K562 (cell line): ENCODE results near the gene IGLL1. TPM values are rescaled to one million over a fixed set of nuclear protein-coding genes. Genes with fewer than 3 reads are reported as not detected.

Source experiments
- ATAC-seq: fragments of 200-7000 bp; cut with Tn5 transposase; 3 replicates; pipeline ENCODE4 v1.9.1; 2020; ENCODE audit warnings: moderate library complexity
- BruUV-seq: library from RNA; stranded (reverse); fragments of 400-500 nt; replicated peaks from 2 replicates; lab custom pipeline; 2021; lab: Mats Ljungman, UMichigan
- CTCF ChIA-PET: fragments of 300-600 bp; formaldehyde crosslinking; extraction: SDS; loops from one replicate; lab custom pipeline; 2021; ENCODE audit warnings: low intra/inter-chr PET ratio; lab: Yijun Ruan, JAX
- POLR2A ChIA-PET: fragments of 300-600, 350-650 bp; sonication (Branson Sonifier 250); formaldehyde crosslinking; extraction: SDS; loops from one replicate; lab custom pipeline; 2021; ENCODE audit warnings: antibody characterized with exemption, inconsistent platforms; lab: Yijun Ruan, JAX
- DNase-seq, 4 experiments: peaks; one replicate each; pipeline versions ENCODE4 v3.0.0 to v3.0.0-alpha.2; 2011 to 2018; ENCODE audit warnings: low spot score in 3 of 4, mixed read lengths in 3 of 4; ENCODE audit errors: extremely low read depth in 1 of 4
- FAIRE-seq: peaks from 2 replicates; lab custom pipeline; 2011; peaks lifted over from hg19 to GRCh38; lab: Jason Lieb, UNC
- H2AFZ ChIP-seq: 2 replicates; pipeline ENCODE4 v1.6.0; 2011; ENCODE audit warnings: low read depth, low read length, control low read depth, inconsistent platforms
- H3K27ac ChIP-seq: fragments of 200-600 bp; 3 replicates; pipeline ENCODE4 v1.8.0; 2011; ENCODE audit warnings: low read depth, mild to moderate bottlenecking, control low read depth, inconsistent platforms, low read length, moderate library complexity, mixed read lengths; ENCODE audit errors: extremely low read depth
- H3K27me3 ChIP-seq, 2 experiments: fragments of 300-600 bp in 1 of 2; 2 replicates in 1 of 2; 3 replicates in 1 of 2; pipeline versions ENCODE4 v1.6.0 to v1.8.0; 2011; ENCODE audit warnings: inconsistent platforms in 2 of 2, low read length in 2 of 2, mild to moderate bottlenecking in 1 of 2, mixed read lengths in 1 of 2, moderate library complexity in 1 of 2; ENCODE audit not compliant: control insufficient read depth in 2 of 2, insufficient read depth in 2 of 2
- H3K36me3 ChIP-seq: fragments of 300-600 bp; 3 replicates; pipeline ENCODE4 v1.8.0; 2011; ENCODE audit warnings: mild to moderate bottlenecking, low read length, inconsistent platforms; ENCODE audit not compliant: control insufficient read depth, insufficient read depth
- H3K4me1 ChIP-seq, 2 experiments: fragments of 200-600 bp in 1 of 2; replicated peaks in 1 of 2; 2 replicates in 1 of 2; 3 replicates in 1 of 2; pipeline versions ENCODE4 v1.5.1 to v1.8.0; 2011; ENCODE audit warnings: inconsistent platforms in 2 of 2, low read length in 2 of 2, mild to moderate bottlenecking in 1 of 2, mixed read lengths in 1 of 2, moderate library complexity in 1 of 2; ENCODE audit not compliant: control insufficient read depth in 2 of 2, insufficient read depth in 2 of 2
- H3K4me2 ChIP-seq: 2 replicates; pipeline ENCODE4 v1.6.1; 2011; ENCODE audit warnings: low read length, control low read depth, inconsistent platforms, mixed read lengths; ENCODE audit not compliant: insufficient read depth
- H3K4me3 ChIP-seq: fragments of 200-600 bp; sonication (generic), shearing (Covaris generic); 2 replicates; pipeline ENCODE4 v1.5.1; 2016; ENCODE audit warnings: control low read depth, inconsistent platforms
- H3K79me2 ChIP-seq: fragments of 200-600 bp; 3 replicates; pipeline ENCODE4 v1.8.0; 2011; ENCODE audit warnings: low read length, inconsistent platforms; ENCODE audit not compliant: control insufficient read depth, insufficient read depth
- H3K9ac ChIP-seq, 2 experiments: 2 replicates each; pipeline versions ENCODE4 v1.6.0 to v1.6.1; 2011; ENCODE audit warnings: low read depth in 2 of 2, low read length in 2 of 2, control low read depth in 1 of 2, inconsistent platforms in 1 of 2, mild to moderate bottlenecking in 1 of 2, mixed read lengths in 1 of 2; ENCODE audit not compliant: insufficient read depth in 1 of 2
- H3K9me1 ChIP-seq: one replicate; pipeline ENCODE4 v1.6.0; 2011; ENCODE audit warnings: inconsistent platforms, mild to moderate bottlenecking, low read length, moderate library complexity; ENCODE audit not compliant: control insufficient read depth, insufficient read depth
- H3K9me3 ChIP-seq: replicated peaks from 2 replicates; pipeline ENCODE4 v1.5.1; 2011; ENCODE audit warnings: low read depth, low read length, inconsistent platforms; ENCODE audit not compliant: control insufficient read depth, insufficient read depth
- H4K20me1 ChIP-seq: replicated peaks from 2 replicates; pipeline ENCODE4 v1.6.1; 2011; ENCODE audit warnings: low read length, inconsistent platforms, mixed read lengths; ENCODE audit not compliant: control insufficient read depth, insufficient read depth
- BRD4 ChIP-seq: fragments of 200-600 bp; sonication (generic); IDR thresholded peaks from 2 replicates; pipeline ENCODE4 v1.6.1; 2017; ENCODE audit warnings: inconsistent platforms
- CHD7 ChIP-seq: fragments of 200-600 bp; sonication (generic); IDR thresholded peaks from one replicate; pipeline ENCODE4 v1.6.1; 2012; ENCODE audit warnings: mild to moderate bottlenecking, low read depth, low read length, inconsistent platforms
- EP400 ChIP-seq: fragments of 450-650 bp; IDR thresholded peaks from 2 replicates; pipeline ENCODE4 v1.6.1; 2017; ENCODE audit warnings: antibody characterized with exemption, mild to moderate bottlenecking, moderate library complexity
- TFAP4 ChIP-seq: sonication (generic); formaldehyde crosslinking; IDR thresholded peaks from 2 replicates; pipeline ENCODE4 v1.8.0; 2022; ENCODE audit warnings: missing genetic modification reagents, mild to moderate bottlenecking, moderate library complexity, borderline replicate concordance
- ZFP91 ChIP-seq: sonication (generic); formaldehyde crosslinking; IDR thresholded peaks from 2 replicates; pipeline ENCODE4 v1.8.0; 2022; ENCODE audit warnings: mild to moderate bottlenecking, missing genetic modification reagents
- WGBS: fragments of 100-300 bp; shearing (Covaris generic); methylation state at CpG from one replicate; pipeline ENCODE4 v1.1.6; 2016; ENCODE audit warnings: low coverage, mixed read lengths; ENCODE audit not compliant: insufficient coverage; ENCODE audit errors: missing lambda C conversion rate; 5-methylcytosine and 5-hydroxymethylcytosine counted together
- in situ Hi-C: fragments of 300-500 bp; cut with MboI; formaldehyde crosslinking; loops from 4 replicates; pipeline ENCODE4 v1.15.0; 2018; ENCODE audit warnings: inconsistent platforms, mixed read lengths
- intact Hi-C: fragments of 100-400 bp; cut with micrococcal nuclease; formaldehyde crosslinking; loops from 2 replicates; pipeline ENCODE4 v1.14.2; 2022
- polyA plus RNA-seq, 8 experiments: library from polyadenylated mRNA; depleted of rRNA in 4 of 8; stranded (reverse) in 5 of 8; unstranded in 3 of 8; fragments of >200 nt; fragmentation: Nextera tagmentation in 2 of 8; fragmentation: Illumina TruSeq in 1 of 8; extraction: Ambion mirVana in 2 of 8; extraction: Trizol in 1 of 8; gene quantifications; 2 replicates each; pipeline versions ENCODE4 v1.2.1 to v1.2.3, GENCODE V29; 2011 to 2014; ENCODE audit warnings: inconsistent platforms in 1 of 8, missing spikeins in 1 of 8
- total RNA-seq, 7 experiments: library from RNA; depleted of rRNA in 6 of 7; stranded (reverse); fragments of >200 nt in 6 of 7; fragmentation: Illumina TruSeq in 2 of 7; extraction: Trizol in 2 of 7; gene quantifications; 2 replicates each; pipeline versions ENCODE4 v1.2.1 to v1.2.3, GENCODE V29; 2011 to 2021; ENCODE audit warnings: low replicate concordance in 1 of 7

Gene IGLL1
- total and polyA plus RNA-seq, 9 of the 15 experiments (the other 6 are each of a cell fraction or from before 2014, with no cell fraction given) = 0.10 to 0.32 (median 0.20) TPM; not detected in 6

- TF ChIP-seq ZFP91 (CRISPR knock-in tag) (no peak), EP400 (no peak)
Observed at GRCh38 chr22:23578306-23578705, 1.8 kb downstream of the IGLL1 start (continued).

- no peak for DNase-seq
- no peak overlapping the region for H3K9ac ChIP-seq
- ATAC-seq = no peak
- H2AFZ ChIP-seq = no peak overlapping the region
- no peaks in the 10 kb centered on the region for H3K27me3 ChIP-seq
- H4K20me1 ChIP-seq = no peaks in the 10 kb centered on the region
- H3K9me1 ChIP-seq = no peaks in the 10 kb centered on the region
- no TSS peak for BruUV-seq
- H3K27ac ChIP-seq = no peak overlapping the region
- CTCF ChIA-PET = no interaction called here
- H3K79me2 ChIP-seq = no peaks in the 10 kb centered on the region
- no peak for FAIRE-seq
- no peaks in the 10 kb centered on the region for H3K36me3 ChIP-seq
- peaks cover 0 to 12% of the 10 kb centered on the region in 2 experiments; a peak in 2 of 5 replicates for H3K4me1 ChIP-seq
- intact Hi-C loops = no loop called here
- POLR2A ChIA-PET = no interaction called here
- H3K9me3 ChIP-seq = no peaks in the 10 kb centered on the region
- no peak overlapping the region for H3K4me2 ChIP-seq
- WGBS = 1% methylated on average over 5 of the region's 5 CpGs
- in situ Hi-C loops = loop anchor here (25.0 kb wide), 2 partner anchors 414 to 614 kb away; no protein-coding TSS in a partner anchor
- H3K4me3 ChIP-seq = no peak overlapping the region
- TF ChIP-seq CHD7 (no peak), BRD4 (no peak), TFAP4 (CRISPR knock-in tag) (no peak)
Observed at GRCh38 chr22:23576681-23577080, 3.4 kb downstream of the IGLL1 start.
